HG03103 (cell line): ENCODE data around the gene SIAH3.
A peak's percentile ranks its signal among the peaks of the same experiment; 100 is the strongest.

Experiments used
- ATAC-seq: cut with Tn5 transposase; IDR thresholded peaks from one replicate; pipeline ENCODE4 v1.9.1; 2021; ENCODE audit warnings: low read depth; ENCODE audit not compliant: unreplicated experiment

SIAH3 gene

DNA sequence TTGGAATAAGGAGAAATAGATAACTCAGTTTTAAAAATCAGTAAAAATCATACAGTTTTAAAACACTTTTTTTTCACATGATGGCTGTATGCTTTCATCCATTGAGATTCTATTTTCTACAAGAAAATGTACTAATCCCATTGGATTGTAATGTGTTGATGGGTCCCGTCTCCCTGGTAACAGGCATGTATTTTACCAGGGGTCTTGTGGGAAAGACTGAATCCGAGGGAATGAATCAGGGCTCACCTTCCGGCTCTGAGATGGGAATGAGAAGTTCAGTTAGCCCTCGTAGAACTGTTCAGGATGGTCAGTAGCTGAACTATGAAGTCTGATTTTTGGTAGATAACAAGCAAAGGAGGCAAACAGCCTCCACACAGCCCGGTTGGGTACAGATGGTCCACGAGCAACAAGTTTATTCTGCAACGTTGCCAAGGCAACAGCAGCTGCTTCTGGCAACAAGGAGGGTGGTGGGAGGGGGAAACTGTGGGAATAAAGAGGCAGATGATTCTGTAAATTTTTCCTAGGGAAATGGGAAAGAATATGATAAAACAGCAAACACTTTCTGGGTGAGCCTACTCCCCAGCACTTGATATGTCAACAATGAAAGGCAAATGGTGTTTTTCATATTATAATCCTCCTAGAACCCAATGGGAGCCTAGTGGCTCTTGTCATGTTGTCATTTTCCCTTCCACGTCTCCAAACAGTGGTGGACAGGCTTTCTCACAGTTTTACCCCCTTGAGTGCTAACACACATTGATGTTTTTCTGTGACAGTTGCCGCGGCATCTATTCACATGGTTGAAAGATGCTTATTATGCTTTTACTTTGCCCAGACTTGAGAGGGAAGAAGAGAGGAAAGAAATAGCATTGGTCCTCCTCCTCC, 12.4 kb upstream of the SIAH3 start:
- ATAC-seq = no peak

DNA sequence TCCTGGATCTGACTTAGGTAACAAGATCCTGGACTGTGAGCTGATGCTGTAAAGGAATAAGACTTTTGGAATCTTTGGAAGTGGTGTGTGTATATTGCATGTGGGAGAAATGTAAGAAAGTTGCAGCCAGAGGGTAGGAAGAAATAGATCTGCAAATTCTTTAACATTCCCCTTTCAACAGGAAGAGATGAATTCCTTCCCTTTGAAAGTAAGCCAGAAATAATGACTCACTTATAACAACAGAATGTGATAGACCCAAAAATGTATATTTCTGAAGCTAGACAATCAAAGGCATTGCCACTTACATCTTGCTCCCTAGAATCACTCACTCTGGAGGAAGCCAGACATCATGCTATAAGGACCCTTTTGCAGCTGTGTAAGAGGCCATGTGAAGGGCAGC, 9.8 kb upstream of the SIAH3 start:
- ATAC-seq = no peak

DNA sequence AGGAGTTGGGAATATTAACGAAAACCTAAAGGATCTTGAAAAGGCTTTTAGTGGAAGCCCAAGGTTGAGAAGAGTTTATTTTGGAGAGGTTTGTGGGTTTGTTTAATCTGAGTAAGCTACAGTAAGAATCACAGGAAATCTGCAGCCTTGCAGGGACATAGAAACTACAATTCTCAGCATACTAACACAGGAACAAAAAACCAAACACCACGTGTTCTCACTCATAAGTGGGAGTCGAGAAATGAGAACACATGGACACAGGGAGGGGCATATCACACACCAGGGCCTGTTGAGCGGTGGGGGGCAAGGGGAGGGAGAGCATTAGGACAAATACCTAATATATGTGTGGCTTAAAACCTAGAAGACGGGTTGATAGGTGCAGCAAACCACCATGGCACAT, 8.7 kb upstream of the SIAH3 start:
- no peak for ATAC-seq

DNA sequence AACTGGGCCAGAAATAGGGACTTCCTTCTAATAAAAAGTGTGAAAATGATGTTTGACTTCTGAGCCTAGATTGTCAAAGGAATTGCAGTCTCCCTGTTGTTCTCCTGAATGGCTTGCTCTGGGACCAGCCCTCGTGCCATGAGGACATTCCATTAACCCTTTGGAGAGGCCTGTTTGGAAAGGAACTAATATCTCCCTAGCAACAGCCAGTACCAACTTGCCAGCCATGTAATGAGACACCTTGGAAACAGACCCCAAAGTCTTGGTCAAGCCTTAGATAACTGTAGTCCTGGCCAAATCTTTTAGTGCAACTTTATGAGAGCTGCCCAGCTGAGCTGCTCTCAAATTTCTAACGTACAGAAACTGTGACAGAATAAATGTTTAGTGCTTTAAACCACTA, 8.2 kb upstream of the SIAH3 start:
- no peak for ATAC-seq

DNA sequence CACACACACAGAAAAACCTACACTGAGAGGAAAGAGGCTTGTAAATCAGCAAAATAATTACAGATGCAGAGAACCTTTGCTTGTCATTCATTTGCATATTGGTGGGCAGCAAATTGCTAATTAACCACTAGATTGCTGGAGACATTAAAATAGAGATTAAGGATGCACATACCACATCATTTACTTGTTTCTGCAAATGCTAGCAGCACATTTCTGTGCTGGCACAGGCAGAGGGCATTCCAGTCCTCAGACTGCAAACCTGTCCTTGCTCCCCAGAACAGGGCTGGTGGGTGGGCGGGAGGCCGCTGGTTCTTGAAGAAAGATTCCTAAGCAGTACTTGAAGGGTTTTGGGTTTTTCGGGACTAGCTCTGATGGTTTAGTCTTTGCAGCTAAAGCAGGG, 941 bp upstream of the SIAH3 start:
- no peak for ATAC-seq

DNA sequence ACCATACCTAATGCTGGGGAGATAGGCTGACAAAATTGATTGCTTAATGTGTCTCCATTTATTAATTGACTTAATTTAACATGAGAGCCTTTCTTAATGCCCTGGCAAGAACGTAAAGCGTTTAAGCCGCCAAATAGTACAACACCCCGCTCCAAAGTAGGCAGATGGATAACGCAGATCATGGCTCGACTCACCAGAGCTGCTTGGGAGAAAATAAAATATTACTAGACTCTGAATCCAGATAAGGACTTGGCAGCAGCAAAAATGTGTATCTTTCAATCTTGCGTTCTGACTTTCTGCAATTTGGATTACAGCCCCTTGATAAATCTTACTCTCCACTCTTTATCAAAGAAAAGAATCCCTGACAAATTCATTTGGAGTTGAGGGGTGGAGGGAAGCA, 403 bp upstream of the SIAH3 start:
- ATAC-seq = no peak

DNA sequence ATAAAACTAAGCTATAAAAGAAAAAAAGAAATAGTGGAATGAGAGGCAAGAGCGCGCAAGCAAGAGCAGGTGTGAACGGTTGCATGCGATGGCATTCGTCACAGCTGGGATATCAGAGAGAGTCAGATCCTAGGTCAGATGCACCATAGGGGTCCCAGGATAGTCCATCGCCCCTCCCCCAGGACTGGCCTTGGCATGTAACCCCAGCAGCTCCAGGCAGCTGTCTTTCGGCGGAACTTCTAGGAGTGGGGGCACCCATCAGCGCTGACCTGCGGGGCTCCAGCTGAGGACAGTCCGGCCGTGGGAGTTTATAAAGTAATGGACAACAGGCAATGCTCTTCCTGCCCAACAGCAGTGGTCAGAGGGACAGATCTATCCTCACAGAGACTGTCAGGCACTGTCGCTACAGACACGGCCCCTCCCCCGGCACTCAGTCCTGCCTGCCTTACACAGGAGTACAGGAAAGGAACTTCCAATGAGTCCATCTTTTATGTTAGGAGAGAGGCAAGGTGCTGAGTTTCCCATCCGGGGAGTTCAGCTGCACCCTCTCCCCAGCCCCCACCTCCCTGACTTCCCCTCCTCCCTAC, 1.4 kb downstream of the SIAH3 start:
- no peak for ATAC-seq

DNA sequence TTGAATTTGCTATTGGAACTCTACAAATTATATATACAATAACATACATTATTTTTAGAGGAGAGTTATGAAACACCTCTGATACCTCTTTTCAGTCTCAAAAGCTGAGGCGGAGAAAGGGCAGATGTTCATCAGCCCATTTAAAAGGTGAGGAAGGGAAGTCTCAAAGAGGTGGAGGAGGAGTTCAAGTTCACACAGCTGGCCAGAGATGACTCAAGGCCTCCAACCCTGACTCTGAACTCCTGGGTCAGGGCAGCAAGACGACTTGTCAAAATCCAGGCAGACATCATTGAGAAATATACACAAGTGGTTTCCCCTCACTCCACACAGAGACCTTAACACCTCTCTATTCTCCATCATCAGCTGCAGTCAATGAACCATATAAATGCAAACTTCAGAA, 2.1 kb downstream of the SIAH3 start:
- no peak for ATAC-seq

DNA sequence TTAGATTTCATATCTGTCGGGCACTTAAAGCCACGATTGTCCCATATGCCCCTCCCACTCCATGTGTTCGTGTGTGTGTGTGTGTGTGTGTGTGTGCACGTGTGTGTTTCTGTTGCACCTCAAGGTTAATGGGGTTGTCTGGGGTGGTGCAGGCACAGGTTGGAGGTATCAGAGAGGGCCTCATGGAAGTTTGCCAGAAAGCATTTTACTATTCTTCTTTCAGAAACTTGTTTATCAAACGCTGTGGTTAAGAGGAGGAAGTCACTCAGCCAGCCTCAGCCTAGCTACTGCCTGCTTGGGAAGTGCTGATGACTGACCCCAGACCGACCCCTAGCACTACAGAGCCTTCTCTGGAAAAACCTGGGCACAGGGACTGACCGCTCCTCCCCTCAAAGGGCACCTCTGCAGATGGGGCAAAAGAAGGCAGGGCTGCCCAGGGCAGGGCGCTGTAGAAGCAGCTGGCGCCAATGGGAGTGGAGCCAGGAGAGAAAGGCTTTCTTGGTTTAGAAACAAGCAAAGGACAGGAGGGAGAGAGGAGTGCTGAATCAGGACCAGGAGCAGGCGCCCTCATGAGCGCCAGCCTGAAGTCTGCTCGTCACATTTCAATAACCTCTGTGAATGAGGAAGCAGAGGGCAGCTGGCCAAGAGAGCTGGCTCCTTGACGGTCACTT, 3.9 kb downstream of the SIAH3 start:
- peak; percentile 60 for ATAC-seq

DNA sequence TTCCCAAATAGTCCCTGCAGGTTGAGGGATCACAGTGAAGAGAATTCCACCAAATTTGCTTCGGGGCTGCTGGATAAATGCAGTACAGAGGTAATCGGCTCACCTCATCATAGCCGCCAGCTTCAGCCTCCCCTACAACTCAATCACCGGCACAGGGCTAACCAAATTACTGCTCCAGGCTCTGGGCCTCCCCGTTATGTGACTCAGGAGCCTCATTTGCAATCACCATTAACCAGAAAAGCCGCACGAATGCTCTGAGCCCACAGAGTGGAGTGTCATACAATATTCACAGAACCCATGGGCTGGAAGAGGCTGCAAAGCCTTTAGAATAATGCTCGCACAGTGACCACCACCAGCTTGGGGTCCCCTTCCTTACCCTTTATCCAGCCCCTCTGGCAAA, 4.9 kb downstream of the SIAH3 start:
- no peak for ATAC-seq

DNA sequence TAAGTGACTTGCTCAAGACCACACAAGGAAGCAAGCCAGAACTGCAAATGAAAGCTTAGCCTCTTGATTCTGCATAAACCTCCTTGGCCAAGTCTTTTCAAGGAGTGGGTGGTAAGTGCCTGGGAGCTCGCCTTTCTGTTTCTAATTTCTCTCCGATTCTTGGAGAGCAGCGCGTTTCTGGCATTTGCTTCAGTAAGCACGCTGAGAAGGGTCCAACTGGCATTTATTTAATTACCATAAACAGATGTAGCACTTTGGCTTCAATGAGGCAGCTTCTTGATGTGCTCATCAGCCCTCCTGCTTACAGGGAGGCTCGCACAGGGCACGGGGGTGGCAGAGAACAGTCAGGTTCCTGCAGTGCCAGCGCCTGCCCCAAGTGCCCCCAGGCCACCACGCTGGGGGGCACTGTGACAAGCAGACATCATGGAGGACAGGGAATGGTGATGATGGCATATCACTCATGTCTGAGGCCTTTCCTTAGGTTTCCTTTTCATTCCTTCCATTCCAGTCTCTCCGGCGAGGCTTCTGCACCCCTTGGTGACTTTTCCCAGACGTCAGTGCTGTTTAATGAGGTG, 13.3 kb downstream of the SIAH3 start:
- ATAC-seq = no peak

DNA sequence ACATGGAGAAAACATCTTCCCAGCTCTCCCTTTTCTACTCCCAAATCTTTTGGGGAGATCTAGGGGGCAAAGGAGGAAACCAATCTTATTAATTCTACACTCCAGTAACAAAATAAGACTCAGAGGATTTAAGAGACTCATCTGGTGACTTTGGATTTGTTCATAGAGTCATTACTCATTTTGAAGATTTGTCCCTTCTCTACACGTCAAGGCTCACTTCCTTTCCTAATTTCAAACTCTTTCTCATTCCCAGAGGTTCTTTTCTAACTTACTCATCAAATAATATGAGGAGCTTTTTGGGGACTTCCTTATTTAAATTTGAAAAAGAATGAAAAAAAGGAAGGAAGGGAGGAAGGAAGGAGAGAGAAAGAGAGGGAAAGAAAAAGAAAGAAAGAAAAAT, 14.4 kb downstream of the SIAH3 start:
- no peak for ATAC-seq

DNA sequence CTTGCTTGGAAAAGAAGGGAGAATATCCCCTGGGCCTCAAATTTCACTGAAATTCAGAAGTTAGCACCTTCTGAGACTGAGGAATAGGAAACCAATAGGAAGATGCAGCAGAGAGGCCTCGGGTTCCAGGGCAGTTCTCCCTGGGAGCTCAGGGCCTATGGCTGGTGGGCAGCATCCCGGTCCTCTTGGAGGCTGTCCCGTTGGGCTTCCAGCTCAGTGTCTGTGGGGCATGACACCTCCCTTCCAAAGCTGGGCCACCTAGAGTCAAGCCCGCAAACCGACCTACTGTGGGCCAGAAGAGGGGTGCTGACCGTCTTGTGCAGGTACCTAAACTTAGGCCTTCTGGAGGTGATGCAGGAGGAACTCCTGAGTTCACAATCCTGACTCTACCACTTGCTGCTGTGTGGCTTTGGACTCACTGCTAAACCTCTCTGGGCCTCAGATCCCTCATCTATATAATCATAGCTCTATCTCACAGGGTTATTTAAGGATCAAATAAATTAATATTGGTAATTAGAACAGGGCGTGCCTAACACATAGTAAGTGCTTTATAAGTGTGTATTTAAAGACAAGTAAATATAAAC, 17.1 kb downstream of the SIAH3 start:
- ATAC-seq = no peak

DNA sequence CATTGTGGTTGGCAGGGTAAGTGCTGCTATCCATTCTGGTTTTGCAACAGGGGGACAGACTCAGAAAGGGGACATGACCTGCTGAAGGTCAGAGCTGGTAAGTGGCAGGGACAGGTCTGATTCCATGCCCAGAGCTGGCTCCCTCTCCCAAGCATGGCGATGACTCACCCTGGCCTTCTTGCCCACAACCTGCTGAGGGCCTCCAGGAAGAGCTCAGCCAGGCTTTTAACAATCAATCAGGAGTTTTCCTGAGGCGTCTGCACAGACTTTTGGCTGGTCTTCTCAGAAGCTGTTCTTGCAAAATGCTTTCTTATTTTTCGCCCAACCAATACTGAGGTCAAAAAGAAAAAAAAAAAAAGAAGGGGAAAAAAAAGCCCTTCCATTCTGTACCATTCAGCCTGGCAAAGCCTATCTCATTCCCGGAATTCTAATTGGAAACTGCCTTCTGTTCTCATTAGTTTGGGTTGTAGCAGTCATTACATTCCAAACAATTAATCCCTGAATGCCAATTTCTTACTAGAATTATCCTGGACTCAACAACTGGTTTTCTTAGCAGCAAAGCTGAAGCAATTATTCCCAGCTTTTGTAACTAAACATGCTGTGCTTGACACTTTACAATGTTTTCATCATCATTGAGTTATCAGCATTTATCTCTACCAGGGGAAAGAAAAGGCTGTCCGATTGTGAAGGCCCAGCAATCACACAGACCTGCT, 17.7 kb downstream of the SIAH3 start:
- no peak for ATAC-seq

DNA sequence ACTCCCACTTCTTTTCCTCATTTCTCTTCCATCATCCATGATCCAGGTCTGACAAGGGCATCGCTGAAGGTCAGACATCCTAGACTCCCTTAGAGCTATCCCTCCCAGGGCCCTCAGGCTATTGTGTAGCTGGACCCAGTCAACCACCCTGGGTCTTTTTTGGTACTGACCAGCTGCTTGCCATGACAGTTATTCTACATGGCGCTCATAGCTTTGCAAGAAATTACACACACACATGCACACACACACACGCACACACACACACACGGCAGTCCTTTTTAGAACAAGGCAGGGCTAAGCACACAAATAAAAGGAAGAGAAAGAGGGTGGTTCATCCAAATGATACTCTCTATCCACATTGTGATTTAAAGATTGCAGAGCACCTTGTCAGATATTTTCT, 18.3 kb downstream of the SIAH3 start:
- no peak for ATAC-seq

DNA sequence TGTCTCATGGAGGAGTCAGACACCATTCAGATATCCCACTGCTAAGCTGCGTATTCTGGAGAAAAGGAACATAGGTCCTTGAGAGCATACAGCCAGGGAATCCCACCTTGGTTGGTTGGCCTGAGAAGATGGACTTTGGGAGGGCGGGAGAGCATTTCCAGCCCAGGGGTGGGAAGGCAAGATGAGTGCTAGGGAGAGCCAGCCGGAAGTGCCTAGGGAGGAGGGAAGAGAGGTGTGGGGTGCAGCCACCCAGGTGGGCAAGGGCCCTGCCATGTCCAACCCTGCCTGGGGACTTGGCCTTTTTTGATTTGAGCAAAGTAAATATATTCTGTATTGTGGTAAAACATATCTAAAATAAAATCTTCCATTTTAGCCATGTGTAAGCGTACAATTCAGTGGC, 19.7 kb downstream of the SIAH3 start:
- ATAC-seq = no peak

DNA sequence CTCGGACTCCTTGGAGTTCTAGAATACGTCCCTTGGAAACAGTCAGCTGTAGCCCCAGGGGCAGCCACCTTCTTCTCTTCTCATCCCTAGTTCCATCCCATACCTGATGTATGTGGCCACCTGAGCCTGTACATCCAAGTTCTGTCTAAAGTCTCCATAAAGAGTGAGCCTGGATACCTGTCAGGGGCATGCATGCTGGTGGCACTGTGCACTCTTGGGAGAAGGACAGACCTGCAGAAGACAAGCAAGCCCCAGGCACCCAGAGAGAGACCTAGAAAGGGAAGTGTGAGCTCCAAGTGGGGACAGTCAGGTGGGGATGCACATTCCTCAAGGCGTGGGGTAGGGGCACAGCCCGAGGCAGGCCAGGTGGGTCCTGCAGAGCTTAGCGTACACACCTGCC, 21.4 kb downstream of the SIAH3 start:
- no peak for ATAC-seq

DNA sequence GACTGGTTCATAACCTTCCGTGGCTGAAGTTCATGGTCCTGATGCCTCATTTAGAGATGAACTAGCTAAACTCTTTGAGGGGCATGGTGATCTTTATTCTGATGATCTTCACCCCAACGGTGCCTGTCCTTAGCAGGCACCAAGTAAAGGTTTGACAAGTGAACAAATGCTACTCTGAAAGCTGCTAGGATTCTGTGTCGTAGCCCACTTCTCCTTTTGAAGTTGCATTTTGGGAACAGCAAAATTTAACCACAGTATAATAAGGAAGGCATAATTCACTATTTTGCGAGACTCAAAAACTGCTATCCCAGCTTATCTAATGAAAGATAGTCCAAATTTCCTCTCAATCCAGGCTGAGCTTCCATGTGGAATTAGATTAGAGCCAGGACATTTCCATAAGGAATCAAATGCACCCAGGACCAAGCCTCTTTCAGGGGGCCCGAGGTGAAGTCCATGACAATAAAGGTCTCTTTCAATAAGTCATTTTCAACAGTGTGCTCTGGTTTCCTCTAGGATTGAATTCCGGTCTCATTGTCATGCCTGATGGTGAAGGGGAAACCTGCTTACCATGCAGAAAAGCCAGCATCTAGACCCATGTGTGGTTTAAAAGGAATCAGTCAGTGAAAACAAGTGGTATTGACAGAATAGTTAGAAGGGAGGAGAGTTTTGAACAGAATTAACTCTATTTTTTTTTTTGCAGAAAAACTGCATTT, 23.1 kb downstream of the SIAH3 start:
- ATAC-seq = no peak

DNA sequence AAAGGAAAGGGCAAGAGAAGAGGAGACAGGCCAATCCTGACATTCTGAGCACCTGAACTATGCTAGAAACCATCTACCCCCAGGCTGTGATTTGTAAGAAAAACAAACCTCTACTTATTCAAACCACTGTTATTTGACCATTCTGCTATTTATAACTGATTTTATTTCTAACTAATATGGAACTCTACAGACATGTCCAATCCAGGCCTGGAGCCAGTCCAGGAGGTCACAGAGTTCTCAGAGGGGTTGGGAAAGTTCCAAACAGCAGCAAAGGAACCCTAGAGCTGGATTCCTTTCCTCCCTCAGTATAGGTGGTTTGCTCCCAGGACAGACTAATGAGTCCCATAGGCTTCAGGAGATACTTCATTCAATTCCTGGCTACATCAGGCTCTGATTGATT, 24.2 kb downstream of the SIAH3 start:
- no peak for ATAC-seq

DNA sequence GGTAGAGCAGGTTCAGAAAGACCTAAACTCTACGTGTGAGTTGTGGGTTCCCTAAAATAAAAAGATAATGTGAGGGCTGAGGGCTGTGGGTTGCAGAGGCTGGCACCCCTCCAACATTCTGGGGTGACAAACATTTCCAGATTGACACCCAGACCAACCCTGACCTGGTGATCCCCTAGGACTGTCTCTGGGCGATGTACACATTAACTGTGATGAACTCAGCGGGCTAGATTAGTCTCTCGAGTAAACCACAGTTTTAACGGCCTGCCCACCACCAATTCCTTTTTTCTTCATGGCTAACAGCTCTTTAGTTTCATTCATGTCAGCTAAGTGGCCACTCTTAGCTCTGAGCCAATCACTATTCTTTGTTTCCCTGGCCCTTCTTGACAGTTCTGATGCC, 24.8 kb downstream of the SIAH3 start:
- ATAC-seq = no peak
